ENCODE measurements around the gene KAZALD1. TPM values are rescaled to one million over a fixed set of nuclear protein-coding genes. Genes with fewer than 3 reads are reported as not detected.
A peak's percentile ranks its signal among the peaks of the same experiment; 100 is the strongest.

The KAZALD1 gene, protein sequence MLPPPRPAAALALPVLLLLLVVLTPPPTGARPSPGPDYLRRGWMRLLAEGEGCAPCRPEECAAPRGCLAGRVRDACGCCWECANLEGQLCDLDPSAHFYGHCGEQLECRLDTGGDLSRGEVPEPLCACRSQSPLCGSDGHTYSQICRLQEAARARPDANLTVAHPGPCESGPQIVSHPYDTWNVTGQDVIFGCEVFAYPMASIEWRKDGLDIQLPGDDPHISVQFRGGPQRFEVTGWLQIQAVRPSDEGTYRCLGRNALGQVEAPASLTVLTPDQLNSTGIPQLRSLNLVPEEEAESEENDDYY
- 5.9 TPM for total RNA-seq

DNA sequence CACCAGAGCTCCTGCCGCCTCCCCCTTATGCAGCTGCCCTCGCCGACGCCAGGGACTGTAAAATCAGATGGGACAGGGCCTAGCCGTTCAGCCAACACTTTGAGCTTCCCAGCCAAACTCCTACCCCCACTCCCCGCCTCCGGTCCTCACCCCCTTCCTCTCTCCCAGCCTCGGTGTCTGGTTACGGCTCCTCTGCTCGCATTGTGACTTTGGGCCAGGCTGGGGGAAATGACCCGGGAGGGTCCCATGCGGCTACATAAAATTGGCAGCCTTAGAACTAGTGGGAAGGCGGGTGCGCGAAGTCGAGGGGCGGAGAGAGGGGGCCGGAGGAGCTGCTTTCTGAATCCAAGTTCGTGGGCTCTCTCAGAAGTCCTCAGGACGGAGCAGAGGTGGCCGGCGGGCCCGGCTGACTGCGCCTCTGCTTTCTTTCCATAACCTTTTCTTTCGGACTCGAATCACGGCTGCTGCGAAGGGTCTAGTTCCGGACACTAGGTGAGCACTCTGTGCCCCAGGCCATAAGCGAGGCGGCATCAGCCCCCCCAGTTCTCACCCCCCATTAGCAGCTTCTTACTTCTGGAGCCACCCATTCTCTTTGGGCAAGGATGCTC, at the start of gene KAZALD1:
TSS of gene KAZALD1 (plus strand) at position 366 of the 608 bp plus-strand sequence. CDS start 604 bp downstream, outside the sequence.
- DNase-seq (ENCODE audit: low read depth in 2 of 3, low spot score in 2 of 3): no peak

DNA sequence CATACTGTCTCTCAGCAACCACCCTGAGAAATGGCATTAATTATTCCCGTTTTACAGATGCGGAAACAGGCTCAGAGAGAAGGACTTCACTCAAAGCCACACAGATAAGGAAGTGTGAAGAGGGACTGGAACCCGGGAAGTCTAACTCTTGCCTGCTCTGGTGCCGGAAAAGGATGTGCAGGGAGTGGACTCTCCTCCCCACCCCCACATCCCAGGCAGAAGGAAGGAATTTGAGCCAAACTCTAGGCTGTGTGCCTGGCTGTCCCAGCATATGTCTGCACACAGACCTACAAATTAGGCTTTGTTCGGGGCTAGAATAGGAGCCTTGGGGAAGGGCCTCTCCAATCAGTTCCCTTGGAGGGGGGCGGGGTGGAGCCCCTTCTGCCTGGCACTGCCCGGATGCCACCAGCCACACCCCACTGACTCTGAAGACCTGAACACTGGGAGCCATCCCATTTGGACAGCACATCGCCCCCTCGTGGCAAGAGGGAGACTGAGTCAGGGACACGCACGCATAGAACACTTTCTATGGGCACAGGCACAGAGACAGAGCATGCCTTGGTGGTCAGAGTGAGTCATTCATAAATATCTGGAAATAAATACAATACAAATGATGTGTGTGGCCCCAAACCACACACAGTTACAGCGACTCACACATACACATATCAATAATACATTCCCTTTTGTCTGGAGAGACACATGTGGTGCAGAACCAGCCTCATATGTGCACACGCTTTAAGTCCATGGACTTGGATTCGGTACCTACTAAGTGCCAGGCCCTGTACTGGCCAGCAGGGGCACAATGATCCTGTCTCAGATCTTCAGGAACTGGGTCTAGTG, 49.0 kb upstream of the KAZALD1 start:
- peak; percentile 48 to 95 (median 86) for DNase-seq (ENCODE audit: low read depth in 2 of 3, low spot score in 2 of 3)

DNA sequence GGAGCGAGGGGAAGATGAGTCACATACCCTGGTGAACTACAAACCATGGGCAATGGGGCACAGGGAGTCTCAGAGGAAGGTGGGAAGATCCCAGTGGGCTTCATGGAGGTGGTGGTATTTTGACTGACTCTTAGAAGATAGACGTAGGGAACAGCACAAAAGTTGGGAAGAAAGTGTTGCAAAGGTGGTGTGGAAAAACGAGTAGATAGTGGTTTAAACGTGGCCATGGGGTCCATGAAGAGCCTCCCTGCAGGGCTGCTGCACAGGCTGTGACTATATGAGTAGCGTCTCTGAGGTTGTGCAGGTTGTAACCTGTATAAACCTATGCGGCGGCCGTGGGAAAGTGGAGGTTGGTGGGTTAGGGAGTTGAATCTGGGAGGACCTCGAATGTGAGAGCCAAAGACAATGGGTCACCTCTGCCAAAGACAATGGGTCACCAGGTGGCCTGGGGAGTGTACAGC, 48.4 kb upstream of the KAZALD1 start:
- no peak for DNase-seq (ENCODE audit: low read depth in 2 of 3, low spot score in 2 of 3)

DNA sequence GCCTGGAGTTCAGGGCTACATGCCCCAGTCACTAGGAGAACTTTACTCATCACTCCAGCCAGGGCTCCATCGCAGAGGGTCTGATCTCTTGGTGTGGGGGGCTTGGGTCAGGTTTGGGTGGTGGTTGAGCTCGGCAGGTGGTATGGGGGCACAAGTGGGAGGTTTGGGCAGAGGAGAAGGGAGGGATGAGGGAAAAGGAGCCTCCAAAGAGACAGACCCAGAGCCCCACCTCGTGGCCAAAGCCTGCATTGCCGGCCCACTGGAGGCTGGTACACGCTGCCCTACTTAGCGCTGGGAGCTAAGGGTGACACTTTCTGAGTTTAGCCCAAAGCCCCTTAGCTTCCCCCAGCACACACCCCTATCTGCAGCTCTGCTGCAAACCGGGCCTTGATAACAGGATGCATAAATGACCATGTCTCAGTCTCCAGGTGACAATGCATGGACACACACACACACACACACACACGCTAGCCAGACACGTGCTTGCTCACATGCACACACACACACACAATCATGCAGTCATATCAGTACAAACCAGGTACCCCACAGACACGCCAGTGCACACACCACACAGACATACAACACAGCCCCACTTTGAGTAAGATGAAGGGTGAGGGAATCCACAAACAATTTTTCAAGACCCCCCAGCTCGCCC, 47.4 kb upstream of the KAZALD1 start:
- DNase-seq (ENCODE audit: low read depth in 2 of 3, low spot score in 2 of 3): peak; percentile 42 to 71 (median 60)

DNA sequence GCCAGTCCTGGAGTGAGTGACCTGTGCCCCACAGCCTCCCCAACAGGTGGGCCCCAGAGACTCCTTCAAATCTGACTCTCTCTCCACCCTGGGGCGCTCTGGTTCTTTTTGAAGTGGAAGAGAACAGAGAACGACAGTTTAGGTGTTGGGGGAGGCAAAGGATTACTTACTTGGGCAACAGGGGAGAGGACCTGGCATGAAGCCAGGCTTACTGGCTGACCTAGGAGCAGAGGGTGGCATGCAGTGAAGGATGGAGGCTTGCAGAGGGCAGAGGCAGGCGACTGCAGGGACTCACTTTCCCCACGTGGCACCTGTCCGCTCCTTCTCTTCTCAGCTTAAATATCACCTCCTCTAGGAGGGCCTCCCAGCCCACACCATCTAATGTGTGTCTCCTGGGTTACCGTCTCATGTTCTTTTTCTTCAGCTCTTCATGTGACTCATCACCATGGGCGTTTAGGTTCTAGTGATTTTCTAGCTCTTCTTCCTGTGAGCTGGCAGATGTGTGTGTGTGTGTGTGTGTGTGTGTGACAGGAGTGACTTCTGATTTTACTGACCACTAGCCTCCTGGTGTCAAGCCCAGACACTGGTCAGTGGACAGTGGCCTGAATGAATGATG, 46.7 kb upstream of the KAZALD1 start:
- no peak for DNase-seq (ENCODE audit: low read depth in 2 of 3, low spot score in 2 of 3)

DNA sequence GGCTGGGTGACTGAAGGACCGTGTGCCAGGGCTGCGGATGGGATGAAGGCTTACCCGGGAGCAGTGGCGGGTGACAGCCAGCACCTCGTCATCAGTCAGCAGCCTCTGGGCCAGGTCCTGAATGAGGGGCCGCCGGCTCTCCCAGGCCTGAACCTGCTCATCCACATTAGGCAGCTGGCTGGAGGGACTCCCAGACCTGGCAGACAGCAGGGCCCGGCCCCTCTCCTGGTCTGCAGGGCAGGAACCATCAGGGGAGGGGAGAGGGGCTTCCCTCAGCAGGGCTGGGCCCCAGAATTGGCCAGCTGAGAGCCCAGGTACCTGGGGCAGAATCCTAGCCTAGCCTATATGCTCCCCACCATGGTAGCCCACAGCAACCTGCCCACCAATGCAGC, 46.2 kb upstream of the KAZALD1 start:
- no peak for DNase-seq (ENCODE audit: low read depth in 2 of 3, low spot score in 2 of 3)

DNA sequence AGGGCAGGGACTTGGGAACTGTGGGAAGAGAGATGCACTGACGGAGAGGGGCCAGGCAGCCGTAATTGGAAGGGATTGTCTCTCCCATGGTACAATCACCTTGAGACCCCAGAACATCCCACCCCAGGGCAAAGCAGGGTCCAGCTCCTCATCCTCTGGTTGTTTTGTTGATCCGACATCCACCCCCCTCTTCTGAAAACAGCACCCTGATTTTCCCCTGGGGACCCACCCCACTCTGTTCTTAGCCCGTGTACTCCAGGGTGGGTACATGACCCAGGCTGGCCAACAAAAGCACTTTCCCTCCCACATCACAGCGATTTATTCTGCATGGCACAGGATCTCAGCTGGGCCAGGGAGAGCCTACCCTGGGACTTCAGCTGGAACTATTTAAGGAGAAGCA, 45.0 kb upstream of the KAZALD1 start:
- DNase-seq (ENCODE audit: low read depth in 2 of 3, low spot score in 2 of 3): no peak

DNA sequence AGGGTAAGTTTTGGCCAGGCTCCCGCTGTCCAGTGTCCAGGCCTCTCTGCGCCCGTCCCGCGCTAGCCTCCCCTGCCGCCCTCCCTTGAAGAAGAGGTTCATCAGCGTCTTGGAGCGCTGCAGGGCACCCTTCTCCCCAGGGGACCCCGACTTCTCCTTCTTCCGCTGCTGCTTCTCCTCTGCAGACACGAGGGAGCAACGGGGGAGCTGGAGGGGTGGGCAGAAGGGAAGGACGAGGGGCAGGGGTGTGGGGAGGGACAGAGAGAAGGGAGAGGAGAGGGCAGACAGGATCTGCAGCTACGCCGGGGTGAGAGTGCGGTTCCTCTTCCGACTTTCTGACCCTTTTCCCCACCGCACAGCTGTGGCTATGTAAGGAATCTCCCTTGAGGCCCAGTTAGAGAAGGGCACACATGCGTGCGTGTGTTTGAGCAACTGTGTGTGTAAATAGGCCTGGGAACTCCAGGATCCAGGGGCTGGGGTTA, 43.6 kb upstream of the KAZALD1 start:
- no peak for DNase-seq (ENCODE audit: low read depth in 2 of 3, low spot score in 2 of 3)

DNA sequence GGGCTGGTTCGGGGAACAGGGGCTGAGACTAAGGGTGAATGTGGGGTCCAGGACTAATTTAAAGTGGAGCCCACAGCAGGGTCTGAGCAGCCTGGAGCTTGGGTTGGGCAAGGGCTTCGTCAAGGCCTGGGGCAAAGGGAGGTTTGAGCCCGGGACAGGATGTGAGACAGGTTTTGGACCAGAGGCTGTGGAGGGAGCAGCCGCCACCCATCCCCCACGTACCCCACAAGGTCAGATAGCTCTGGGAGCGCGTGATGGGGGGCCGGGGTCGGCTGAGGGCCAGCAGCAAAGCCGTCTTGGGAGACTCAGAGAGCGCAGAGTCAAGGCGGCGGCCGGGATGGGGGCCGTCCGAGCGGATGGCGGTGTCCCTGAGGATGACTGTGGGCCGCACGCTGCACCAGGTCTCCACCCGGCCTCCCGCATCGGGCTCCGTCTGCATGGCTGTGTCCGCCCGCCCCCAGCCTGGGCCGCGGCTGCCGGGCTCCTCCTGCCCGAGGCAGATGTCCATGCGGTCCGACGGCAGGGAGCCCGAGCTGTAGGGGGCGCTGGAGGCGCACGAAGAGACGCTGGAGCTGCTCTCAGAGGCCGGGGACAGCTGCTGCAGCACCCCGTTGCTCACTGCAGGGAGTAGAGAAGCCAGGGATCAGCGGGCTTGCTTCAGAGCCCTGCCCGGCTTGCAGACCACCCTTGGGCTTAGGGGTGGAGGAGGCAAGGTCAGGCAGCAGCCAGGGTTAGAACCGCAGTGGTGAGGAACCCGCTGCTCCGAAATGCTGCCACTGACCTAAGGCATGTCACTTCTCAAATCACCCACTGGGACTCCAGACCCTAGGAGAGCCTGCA, 43.0 kb upstream of the KAZALD1 start:
- peak in 2 of 3 donors; percentile 77 to 85 for DNase-seq (ENCODE audit: low read depth in 2 of 3, low spot score in 2 of 3)

DNA sequence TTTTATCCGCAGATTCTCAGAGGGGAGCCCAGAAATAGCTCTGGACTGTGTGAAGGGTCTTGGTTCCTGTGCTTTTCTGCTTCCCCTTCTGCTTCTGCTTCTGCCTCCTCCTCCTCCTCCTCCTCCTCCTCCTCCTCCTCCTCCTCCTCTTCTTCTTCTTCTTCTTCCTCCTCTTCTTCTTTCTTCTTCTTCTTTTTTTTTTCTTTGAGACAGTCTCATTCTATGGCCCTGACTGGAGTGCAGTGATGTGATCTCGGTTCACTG, 42.4 kb upstream of the KAZALD1 start:
- no peak for DNase-seq (ENCODE audit: low read depth in 2 of 3, low spot score in 2 of 3)

DNA sequence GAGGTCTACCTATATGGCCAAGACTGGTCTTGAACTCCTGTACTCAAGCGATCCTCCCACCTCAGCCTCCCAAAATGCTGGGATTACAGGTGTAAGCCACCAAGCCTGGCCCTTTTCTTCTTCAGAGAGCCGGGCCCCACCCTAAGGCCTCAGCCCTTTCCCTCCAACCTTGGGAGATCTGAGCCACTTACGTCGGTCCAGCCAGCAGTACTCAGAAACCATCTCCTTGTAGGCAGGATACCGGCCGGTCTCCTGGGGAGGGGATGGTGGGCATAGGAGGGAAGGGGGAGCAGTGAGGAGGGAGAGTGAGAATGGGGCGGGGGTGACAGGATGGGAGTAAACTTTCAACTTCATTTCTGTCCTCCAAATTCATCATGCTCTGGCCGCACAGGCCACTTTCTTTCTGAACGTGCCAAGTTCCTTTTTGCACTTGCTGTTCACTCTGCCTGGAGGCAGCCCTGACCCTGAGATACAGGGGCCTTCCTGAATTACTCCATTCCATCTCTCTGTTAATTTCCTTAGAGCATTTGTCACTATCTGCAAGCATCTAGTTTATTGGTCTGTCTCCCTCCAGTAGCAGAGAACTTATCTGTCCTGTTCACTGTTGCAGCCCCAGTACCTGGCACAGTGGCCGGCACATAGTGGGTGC, 41.2 kb upstream of the KAZALD1 start:
- no peak for DNase-seq (ENCODE audit: low read depth in 2 of 3, low spot score in 2 of 3)

DNA sequence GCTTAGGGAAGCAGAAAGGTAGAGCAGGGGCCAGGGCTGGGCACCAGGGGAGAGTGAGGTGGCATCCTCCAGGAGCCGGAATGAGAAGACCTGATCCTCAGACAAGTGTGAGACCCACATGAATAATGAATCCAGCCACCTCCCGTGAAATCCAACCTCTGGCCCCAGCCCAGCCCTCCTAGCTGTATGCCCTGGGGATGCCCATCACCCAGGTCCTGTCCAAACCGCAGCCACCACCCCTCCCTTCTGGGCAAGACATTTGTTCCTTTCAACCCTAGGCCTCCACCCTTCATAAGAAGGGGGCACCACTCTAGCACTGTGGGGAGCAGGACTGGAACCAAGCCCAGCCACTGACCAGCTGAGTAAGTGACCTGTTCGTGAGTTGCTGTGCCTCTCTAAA, 40.5 kb upstream of the KAZALD1 start:
- no peak for DNase-seq (ENCODE audit: low read depth in 2 of 3, low spot score in 2 of 3)

DNA sequence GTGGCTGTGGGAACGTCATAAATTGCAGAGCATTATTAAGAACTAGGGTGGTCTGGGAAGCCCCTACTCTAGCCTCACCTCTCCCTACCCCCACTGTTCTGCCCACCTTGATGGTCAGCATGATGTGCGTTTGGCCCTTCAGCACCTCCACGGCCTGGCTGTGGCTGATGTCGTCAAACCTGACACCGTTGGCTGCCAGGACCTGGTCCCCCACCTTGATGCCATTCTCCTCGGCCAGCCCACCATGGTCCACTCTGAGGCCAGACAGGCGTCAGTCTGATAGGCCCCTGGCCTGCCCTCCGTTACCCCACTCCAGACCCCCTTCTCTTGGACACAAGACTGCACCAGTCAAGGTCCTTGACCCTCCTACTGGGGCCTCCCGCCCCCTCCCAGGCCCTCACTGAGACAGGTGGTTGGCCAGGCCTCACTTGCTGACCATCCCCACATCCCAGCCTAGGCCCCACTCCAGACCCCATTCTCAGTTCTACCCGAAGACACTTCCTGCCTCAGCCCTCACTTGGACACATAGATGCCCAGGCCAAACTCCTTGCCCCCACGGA, 40.0 kb upstream of the KAZALD1 start:
- DNase-seq (ENCODE audit: low read depth in 2 of 3, low spot score in 2 of 3): no peak

DNA sequence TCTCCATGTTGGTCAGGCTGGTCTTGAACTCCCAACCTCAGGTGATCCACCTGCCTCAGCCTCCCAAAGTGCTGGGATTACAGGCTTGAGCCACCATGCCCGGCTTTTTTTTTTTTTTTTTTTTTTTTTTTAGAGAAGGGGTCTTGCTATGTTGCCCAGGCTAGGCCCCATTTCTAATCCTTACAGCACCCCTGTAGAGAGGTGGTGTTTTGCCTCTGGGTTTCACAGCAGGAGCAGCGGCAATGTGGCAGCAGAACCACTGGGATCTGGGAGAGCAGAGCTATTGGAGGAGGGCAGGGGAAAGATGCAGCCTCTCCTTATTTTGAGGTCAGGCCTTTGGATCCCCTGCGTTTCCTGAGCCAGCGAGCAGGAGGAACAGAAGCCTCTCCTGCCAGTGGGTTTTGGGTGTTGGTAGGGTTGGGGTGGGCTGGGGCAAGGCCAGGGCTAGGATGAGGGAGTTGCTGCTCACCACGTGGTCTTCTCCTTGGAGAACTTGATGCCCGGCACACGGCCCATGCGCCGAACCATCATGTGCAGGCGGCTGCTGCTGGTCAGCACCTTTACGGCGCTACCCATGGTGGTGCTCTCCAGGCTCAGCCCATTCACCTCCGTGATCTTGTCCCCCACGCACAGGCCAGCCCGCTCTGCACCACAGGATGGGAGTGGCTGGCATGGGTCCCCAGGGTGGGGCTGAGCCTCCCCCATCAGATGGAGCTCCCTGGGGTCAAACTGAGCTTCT, 38.7 kb upstream of the KAZALD1 start:
- DNase-seq (ENCODE audit: low read depth in 2 of 3, low spot score in 2 of 3): no peak

DNA sequence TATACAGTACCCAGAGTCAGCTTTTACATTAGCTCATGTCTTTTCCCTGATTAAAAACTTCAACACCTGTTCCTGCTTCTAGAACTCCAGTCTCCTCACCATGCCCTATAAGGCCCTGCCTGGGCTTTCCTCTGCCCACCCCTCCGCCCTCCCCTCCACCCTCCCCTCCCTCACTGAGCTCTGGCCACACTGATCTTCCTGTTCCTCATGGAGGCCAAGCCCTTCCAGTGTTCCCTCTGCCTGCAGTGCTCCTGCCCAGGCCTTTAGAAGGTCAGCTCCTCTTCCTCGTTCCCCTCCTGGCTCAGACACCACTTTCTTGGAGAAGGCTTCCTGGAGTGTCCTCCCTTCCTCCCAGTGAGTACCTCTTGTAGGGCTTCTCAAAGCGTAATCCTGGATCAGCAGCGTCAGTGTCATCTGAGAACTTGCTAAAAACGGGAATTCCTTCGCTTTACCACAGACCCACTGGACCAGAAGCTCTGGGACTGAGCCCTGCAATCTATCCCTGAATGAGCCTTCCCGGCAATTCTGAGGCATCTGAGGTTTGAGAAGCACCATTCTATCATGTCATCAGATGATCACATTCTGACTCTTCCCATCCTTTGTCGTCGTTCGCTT, 34.6 kb upstream of the KAZALD1 start:
- DNase-seq (ENCODE audit: low read depth in 2 of 3, low spot score in 2 of 3): no peak

DNA sequence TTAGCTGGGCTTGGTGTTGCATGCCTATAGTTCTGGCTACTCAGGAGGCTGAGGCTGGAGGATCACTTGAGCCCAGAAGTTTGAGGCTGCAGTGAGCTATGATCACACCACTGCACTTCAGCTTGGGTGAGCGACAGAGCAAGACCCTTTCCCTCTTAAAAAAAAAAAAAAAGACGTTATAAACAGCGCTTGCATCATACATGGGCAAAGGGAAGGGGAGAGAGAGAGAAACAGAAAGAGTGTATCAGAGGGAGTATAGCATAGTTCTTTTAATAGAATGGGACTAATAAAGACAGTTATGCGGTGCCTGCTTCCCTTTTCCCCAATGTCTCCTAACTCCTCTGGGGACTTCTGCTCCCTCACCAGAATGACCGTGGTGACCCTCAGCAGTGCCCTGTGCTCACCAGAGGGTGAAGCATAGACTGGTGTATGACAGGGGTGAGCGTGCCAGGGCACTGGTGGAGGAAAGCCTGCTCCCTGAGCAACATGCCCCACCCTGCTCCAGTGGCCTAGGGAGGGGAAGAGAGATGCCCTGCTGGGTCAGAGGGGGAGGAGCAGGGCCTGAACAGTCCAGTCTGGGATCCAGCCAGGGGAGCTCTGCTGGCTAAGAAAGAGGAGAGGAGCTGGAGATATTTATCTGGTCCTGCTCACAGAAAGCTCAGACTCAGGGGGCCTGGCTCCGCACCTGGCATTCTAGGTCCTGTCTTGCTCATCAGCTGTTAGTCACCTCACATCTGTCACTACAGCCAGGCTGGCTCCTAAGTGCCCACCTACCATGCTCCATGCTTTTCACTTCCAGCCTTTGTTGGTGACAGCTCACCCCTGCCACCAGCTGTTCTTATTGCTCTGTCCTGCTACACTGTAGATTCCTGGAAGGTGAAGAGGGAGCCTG, 33.1 kb upstream of the KAZALD1 start:
- DNase-seq (ENCODE audit: low read depth in 2 of 3, low spot score in 2 of 3): no peak

Measured in hematopoietic multipotent progenitor cell (in vitro differentiated cells).